ENCODE measurements around the gene TUSC2.

GRCh38 chr3:50337175-50337861 is 9.3 kb upstream of the TUSC2 start:
- no peak for TF ChIP-seq CTCF (IDR thresholded peaks at IDR 0.05; ENCODE audit: insufficient read depth, low read length)
- TF ChIP-seq POLR2AphosphoS5 (IDR thresholded peaks at IDR 0.05; ENCODE audit: low read depth), result peak; percentile 96
- TF ChIP-seq REST (IDR thresholded peaks at IDR 0.05; ENCODE audit: insufficient replicate concordance, low read depth), result no peak
- no peak for TF ChIP-seq GABPA (IDR thresholded peaks at IDR 0.05; ENCODE audit: low read depth)
- no peak for TF ChIP-seq SPI1 (IDR thresholded peaks at IDR 0.05; ENCODE audit: borderline replicate concordance, low read depth)

Measured in HL-60 (cell line).